Hematopoietic multipotent progenitor cell treated with erythropoietin and hydrocortisone succinate and interleukin-3 and kit ligand, for 4 days (in vitro differentiated cells): Measurements from ENCODE around the gene PLXNC1.
A peak's percentile ranks its signal among the peaks of the same experiment; 100 is the strongest.

Experiments
- DNase-seq: peaks from one replicate; pipeline ENCODE4 v3.0.0-alpha.2; 2015

PLXNC1 gene

DNA sequence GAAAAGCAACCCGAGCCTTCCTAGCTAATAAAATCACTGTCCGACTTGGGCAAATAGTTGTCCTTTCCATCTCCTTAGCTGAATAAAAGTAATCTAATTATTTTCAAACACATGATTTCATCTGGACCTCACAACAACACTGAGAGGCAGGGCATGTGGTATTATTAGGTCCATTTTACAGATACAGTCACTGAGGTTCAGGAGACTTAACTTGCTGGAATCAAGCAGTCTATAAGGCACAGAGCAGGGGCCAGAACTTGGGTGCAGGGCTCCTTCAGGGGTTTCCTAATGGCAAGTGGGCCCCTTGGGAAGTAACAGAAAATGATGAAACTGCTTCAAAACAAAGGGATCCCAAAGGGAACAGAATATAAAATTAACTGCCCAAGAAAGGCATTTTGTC is 15.5 kb downstream of the PLXNC1 start:
- DNase-seq, result no peak

- no peak for DNase-seq
Measured at GRCh38 chr12:94165138-94165537, 16.8 kb downstream of the PLXNC1 start.

- peak; percentile 38 for DNase-seq
Measured at GRCh38 chr12:94165670-94166364, 17.4 kb downstream of the PLXNC1 start.

GRCh38 chr12:94167071-94167755 is 18.8 kb downstream of the PLXNC1 start:
- no peak for DNase-seq

DNA sequence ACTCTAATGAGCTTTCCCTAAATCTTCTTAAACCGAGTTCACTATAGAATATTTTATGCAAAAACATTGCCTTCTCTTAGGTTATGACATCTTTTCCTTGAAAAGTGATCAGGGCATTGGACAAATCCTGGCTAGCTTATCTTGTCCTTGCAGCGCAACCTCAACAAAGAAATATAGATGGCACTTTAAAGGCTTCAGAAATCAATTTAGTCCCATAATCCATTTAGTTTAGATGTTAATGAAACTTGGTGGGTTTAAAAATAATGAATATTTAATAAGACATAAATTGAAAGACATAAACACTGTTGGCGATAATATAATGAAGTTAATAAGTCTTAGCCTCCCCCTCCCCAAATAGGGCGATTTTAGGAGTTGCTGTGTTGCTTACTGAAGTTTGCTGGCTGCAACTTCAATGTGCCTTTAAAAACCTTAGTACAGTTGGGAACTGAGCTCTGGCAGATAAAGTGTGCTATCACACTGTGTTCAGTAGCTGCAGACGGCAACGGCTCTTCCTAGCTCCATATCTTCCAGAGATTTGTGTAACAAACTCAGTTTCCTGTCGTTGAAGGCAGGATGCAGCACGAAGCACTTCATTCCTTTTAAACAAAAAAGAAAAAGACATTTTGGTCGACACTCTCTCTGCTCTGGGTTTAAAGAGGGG is 19.5 kb downstream of the PLXNC1 start:
- peak; percentile 87 for DNase-seq

- no peak for DNase-seq
Measured at GRCh38 chr12:94169495-94169894, 21.1 kb downstream of the PLXNC1 start.

GRCh38 chr12:94169966-94170689 is 21.8 kb downstream of the PLXNC1 start:
- no peak for DNase-seq

DNA sequence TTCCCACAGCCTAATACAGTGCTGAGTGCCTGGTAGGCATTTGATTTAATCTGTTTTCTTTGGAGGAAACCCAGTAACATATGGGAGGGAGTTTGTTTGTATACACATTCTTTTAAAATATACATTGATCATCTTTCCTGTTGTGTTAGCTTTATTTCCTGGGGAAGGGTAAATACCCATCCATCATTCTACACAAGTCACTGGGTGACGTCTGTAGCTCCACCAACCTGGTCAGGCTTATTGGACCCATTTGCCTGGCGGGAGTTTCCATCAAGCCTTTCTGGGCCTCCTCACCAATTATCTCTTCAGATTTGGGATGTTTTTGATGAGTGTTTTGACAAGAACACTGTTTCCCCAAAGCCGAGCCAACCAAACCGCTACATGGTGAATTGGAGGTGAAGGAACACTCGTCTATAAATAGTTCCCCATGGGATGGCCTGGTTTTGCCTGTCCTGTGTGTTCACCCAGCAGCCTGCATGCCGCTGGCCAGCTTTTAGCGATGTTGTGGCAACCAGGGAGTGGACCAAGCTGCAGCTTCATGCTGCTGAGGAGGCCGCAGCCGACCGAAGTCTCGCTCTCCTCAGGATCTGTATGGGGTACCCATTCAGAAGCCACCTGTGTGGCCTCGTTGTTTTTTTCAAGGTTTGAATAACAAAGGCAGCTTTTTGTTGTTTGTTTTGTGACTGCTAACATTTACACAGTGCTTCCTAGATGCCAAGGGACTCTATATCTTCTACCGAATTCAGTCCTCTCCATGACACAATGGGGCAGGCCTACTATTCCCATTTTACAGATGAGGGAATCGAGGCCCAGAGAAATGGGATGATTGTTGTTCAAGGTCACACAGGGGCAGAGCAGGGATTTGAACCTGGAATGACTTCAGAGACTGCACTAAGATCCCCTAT is 22.6 kb downstream of the PLXNC1 start:
- no peak for DNase-seq

DNA sequence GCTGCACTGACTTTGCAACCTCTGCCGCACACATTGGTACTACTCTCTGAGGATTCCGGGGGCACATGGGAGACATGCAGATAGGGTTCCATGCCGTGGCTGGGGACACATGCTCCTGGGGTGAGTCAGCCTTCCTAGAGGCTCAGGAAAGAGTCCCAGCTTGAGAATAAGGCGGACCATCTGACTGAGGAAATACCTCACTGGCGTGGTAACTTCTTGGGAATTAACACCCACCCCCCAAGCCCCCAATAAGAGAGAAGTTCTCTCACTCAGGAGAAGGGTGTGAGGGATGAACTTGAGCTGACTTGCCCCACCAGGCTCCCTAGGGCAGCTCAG is 23.2 kb downstream of the PLXNC1 start:
- no peak for DNase-seq

DNA sequence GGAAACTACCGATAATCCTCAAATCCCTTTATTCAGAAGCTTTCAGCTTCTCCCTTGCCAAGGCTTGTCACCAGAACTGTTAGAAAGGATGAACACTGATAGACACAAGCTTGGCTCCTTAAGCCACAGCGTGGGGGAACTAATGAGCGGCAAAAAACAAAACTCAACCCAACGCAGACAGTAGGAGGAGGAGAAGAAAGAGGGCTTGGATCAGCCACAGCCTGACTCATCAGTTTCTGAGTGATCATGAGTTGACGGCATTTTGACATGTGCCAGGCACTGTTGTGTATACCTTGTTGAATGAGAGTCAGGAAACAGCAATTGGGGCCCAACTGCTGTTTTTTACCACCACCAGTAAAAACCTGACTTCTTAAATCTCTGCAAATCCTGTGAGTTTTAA is 23.7 kb downstream of the PLXNC1 start:
- DNase-seq, result peak; percentile 91

GRCh38 chr12:94172973-94173372 is 24.6 kb downstream of the PLXNC1 start:
- DNase-seq, result peak; percentile 72

DNA sequence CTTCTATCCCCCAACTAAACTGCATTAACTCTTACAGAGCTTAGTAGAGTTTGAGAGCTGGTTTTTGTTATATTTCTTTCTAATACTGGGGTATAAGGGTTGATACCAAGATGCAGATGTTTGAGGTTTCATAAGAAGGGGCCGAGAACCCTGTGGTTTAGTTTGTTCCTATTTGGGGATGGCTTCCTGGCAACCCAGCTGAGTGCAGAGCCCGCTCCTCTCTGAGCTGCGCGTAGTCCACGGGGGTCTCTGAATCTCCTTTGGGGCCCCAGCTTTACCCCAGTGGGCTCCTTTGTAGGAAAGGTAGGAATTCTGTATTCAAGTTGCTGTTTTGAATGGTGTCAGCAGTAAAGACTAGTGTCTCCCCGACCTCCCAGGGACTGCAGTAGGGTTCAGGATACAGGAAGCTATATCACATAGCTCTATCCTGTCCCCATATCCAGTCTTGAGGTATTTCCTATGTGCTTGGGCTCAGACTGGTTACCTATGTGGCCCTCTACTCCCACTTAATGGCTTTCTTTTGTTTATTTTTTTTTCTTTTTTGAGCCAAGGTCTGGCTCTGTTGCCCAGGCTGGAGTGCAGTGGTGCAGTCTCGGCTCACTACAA is 25.4 kb downstream of the PLXNC1 start:
- DNase-seq, result peak; percentile 76

GRCh38 chr12:94174576-94174975 is 26.2 kb downstream of the PLXNC1 start:
- DNase-seq, result peak; percentile 90

GRCh38 chr12:94175763-94176668 is 27.6 kb downstream of the PLXNC1 start:
- DNase-seq, result peak; percentile 56

DNA sequence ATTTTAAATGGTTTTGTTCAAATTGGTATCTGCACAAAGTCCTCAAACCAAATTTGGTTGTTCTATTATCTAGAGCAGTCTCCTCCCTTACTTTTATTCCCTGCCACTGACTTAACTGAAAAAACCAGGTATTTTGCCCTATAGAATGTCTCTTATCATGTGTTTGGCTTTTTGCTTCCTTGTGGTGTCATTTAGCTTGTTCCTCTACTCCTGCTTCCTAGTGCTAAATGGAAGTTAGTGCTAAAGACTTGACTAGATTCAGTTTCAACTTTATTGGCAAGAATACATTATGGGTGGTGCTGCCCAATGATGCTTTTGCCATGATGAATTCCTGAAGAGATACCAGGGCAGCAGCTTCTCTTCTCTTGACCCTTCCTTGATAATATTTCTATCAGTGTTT is 29.7 kb downstream of the PLXNC1 start:
- DNase-seq, result no peak

DNA sequence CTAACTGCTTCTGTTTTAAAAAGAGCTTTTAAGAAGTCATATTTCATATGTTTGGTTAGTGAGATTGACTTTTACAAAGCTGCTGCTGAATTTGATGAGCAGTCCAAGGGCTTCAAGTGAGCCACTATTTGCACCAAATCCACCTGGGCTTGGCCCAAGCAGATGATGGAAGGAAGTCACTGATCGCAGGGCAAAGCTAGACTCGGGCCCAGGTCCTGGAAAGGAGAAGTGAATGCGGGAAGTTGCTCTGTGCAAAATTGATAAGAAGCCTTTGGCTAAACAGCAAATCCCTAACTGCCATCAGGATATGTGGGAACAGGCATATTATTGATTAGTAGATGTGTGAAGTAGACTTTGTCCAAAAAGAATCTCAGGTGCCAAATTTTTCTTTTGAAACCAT is 30.5 kb downstream of the PLXNC1 start:
- DNase-seq, result peak; percentile 68

DNA sequence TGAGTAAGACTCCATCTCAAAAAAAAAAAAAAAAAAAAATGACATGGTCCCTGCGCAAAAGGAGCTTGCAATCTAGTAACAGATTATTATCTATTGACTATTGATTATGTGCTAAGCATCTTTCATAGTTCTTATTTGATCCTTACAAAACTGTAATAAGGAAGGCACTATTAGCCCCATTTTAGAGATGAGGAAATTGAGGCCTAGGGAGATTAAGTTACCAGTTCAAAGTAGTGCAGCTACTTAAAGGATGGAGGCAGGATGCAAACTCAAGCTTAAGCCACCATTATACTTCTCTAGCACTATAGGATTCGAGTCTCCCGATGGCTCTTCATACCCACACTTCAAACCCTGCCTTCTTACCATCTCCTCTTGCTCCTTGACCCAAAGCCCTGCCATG is 31.3 kb downstream of the PLXNC1 start:
- no peak for DNase-seq

DNA sequence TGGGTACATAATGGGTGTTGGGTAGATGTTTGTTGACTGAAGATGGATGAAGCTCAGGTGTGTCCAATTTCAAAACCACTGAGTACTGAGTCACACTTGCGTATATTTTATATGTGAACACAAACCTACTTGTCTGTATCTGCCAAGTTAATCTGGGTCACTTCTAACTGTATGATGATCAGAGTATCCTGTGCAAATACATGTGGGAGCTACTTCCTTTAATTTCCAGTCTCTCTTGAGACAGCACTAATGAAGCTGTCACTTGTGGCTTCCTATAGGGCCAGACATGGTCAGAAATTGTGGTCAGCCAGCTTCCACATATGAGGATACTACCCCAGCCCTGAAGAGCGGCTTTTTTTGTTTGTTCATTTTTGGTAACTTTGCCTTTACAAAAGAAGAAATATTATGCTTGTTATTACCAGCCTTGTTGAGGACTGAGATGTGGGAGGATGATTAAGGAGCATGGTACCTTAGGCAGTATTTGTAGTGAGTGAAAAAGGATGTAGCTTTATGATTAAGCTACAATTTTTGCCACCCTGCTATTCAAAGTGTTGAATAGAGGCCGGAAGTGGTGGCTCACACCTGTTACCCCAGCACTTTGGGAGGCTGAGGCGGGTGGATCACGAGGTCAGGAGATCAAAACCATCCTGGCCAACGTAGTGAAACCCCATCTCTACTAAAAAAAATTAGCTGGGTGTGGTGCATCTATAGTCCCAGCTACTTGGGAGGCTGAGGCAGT is 32.4 kb downstream of the PLXNC1 start:
- peak; percentile 78 for DNase-seq

GRCh38 chr12:94182986-94183707 is 34.8 kb downstream of the PLXNC1 start:
- no peak for DNase-seq
